ENCODE results near the gene PSG5. TPM values are rescaled to one million over a fixed set of nuclear protein-coding genes. Genes with fewer than 3 reads are reported as not detected.
"Not testable (repeated sequence)": the region's sequence is repeated elsewhere in the genome, so short reads cannot be mapped to it uniquely, and the experiment has no call there.

The PSG5 gene
- polyA plus RNA-seq, 1 donor from 2014 or later = not detected

DNA sequence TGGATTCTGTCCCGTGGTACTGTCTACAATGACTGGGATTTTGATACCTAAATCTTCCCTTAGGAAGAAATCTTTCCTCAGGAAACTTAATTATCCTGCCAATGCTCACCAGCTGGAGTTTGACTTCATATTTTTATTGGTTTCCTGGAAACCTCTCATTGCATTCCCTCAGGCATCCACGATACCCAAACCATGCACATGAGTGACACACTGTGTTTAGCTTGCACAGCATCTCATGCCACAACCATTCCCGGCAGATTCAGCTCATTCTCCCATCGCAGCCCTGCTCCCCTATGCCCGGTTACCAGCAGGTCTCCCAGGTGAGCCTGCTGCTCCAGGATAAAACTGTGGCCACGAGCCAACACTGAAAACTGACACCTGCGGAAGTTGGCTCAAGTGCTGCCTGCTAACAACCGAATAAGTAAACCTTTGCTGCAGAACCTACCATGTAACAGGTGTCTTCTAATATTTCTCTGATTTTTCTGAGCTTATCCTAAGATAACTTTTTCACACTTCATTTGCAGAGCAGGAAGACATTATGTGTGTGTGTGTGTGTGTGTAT lies 55.0 kb downstream of the PSG5 start:
- H2AFZ ChIP-seq (ENCODE audit: low read depth, low read length); H3F3A ChIP-seq (ENCODE audit: insufficient read depth, low read length, poor library complexity, severe bottlenecking); H3K27me3 ChIP-seq (ENCODE audit: insufficient read depth, low read depth, low read length); H3K79me2 ChIP-seq (replicated peaks; ENCODE audit: insufficient read depth, low read length); H3K9me2 ChIP-seq (ENCODE audit: insufficient read depth, low read length); H3K4me3 ChIP-seq (ENCODE audit: low read length); H4K20me1 ChIP-seq (ENCODE audit: insufficient read depth); H3K36me3 ChIP-seq (ENCODE audit: insufficient read depth, low read length); H3K27ac ChIP-seq (ENCODE audit: low read length); H3K9ac ChIP-seq (ENCODE audit: low read length); H3K9me3 ChIP-seq (ENCODE audit: low read length); H3K4me2 ChIP-seq (ENCODE audit: low read length): not testable (repeated sequence)

DNA sequence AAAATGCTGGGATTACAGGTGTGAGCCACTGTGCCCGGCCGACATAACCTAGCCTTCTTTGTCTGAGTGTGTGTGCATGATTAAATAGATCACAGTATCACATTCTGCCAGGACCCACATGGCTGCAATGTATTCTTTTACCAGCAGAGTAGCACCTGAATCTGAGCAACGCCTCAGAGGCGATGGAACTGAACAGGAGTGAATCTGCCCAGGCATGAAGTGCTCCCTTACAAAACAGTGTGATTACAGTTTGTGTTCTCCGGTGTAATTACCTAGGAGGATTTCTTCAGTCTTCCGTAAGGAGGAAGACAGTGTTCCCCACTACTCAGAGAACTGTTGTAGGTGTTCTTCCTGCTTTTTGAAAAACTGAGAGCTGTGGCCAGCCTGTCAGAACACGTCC lies 57.1 kb downstream of the PSG5 start:
- H2AFZ ChIP-seq (ENCODE audit: low read depth, low read length); H3K9ac ChIP-seq (ENCODE audit: low read length); H3K36me3 ChIP-seq (ENCODE audit: insufficient read depth, low read length); H3K4me2 ChIP-seq (ENCODE audit: low read length); H3K27ac ChIP-seq (ENCODE audit: low read length); H3K27me3 ChIP-seq (ENCODE audit: insufficient read depth, low read depth, low read length); H3K4me3 ChIP-seq (ENCODE audit: low read length); H3K9me2 ChIP-seq (ENCODE audit: insufficient read depth, low read length); H3K9me3 ChIP-seq (ENCODE audit: low read length); H3F3A ChIP-seq (ENCODE audit: insufficient read depth, low read length, poor library complexity, severe bottlenecking); H4K20me1 ChIP-seq (ENCODE audit: insufficient read depth); H3K79me2 ChIP-seq (replicated peaks; ENCODE audit: insufficient read depth, low read length): not testable (repeated sequence)

DNA sequence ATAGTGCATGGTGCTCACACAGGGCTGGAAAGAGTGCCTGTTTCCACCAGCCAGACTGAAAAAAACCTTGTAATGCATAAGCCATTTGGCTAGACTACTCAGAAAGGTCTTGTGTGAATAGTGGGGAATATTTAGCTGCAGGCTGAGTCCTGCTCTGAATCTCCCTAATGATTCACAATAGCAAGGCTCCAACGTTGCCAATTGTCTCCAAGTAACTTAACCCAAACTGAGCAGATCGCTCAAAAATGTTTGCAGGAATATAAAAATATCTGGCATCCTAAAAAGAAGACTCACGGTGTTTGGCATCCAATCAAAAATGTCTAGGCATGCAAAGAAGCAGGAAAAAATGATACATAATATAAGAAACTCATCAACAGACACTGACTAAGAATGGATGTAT lies 59.0 kb downstream of the PSG5 start:
- H3K9ac ChIP-seq (ENCODE audit: low read length); H3K9me3 ChIP-seq (ENCODE audit: low read length); H2AFZ ChIP-seq (ENCODE audit: low read depth, low read length); H3K79me2 ChIP-seq (replicated peaks; ENCODE audit: insufficient read depth, low read length); H3K27ac ChIP-seq (ENCODE audit: low read length); H3K9me2 ChIP-seq (ENCODE audit: insufficient read depth, low read length); H3K4me2 ChIP-seq (ENCODE audit: low read length); H3K27me3 ChIP-seq (ENCODE audit: insufficient read depth, low read depth, low read length); H3K4me3 ChIP-seq (ENCODE audit: low read length); H3F3A ChIP-seq (ENCODE audit: insufficient read depth, low read length, poor library complexity, severe bottlenecking); H3K36me3 ChIP-seq (ENCODE audit: insufficient read depth, low read length); H4K20me1 ChIP-seq (ENCODE audit: insufficient read depth): not testable (repeated sequence)

DNA sequence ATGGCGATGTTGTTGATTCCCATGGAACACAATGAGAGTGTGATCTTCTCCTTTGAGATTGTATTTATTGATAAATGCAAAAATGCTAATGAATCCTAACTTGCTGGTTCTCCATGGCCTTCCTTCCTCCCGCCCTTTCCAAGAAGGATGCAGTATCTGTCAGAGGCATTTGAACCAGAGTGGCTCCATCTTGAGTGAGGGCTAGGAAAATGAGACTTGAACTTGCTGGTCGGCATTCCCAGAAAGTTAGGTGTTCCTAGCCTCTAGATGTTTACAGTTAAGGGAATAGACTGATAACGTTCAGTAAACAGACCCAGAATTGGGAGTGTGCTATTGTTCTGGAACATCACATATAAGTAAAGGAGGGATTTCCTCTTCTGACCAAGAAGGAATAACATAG lies 59.6 kb downstream of the PSG5 start:
- Histone ChIP-seq H3K9ac (ENCODE audit: low read length) (no peak overlapping the region), H3K36me3 (ENCODE audit: insufficient read depth, low read length) (no peaks in the 10 kb centered on the region), H3K27me3 (ENCODE audit: insufficient read depth, low read depth, low read length) (no peaks in the 10 kb centered on the region), H4K20me1 (ENCODE audit: insufficient read depth) (no peaks in the 10 kb centered on the region), H2AFZ (ENCODE audit: low read depth, low read length) (no peak overlapping the region), H3K9me3 (ENCODE audit: low read length) (peaks cover 6% of the 10 kb centered on the region), H3K27ac (ENCODE audit: low read length) (no peak overlapping the region), H3K4me2 (ENCODE audit: low read length) (no peak overlapping the region), H3K79me2 (replicated peaks; ENCODE audit: insufficient read depth, low read length) (no peaks in the 10 kb centered on the region), H3K4me3 (ENCODE audit: low read length) (no peak overlapping the region), H3F3A (ENCODE audit: insufficient read depth, low read length, poor library complexity, severe bottlenecking) (no peaks in the 10 kb centered on the region), H3K9me2 (ENCODE audit: insufficient read depth, low read length) (no peaks in the 10 kb centered on the region)
- TF ChIP-seq, protein P1, sequence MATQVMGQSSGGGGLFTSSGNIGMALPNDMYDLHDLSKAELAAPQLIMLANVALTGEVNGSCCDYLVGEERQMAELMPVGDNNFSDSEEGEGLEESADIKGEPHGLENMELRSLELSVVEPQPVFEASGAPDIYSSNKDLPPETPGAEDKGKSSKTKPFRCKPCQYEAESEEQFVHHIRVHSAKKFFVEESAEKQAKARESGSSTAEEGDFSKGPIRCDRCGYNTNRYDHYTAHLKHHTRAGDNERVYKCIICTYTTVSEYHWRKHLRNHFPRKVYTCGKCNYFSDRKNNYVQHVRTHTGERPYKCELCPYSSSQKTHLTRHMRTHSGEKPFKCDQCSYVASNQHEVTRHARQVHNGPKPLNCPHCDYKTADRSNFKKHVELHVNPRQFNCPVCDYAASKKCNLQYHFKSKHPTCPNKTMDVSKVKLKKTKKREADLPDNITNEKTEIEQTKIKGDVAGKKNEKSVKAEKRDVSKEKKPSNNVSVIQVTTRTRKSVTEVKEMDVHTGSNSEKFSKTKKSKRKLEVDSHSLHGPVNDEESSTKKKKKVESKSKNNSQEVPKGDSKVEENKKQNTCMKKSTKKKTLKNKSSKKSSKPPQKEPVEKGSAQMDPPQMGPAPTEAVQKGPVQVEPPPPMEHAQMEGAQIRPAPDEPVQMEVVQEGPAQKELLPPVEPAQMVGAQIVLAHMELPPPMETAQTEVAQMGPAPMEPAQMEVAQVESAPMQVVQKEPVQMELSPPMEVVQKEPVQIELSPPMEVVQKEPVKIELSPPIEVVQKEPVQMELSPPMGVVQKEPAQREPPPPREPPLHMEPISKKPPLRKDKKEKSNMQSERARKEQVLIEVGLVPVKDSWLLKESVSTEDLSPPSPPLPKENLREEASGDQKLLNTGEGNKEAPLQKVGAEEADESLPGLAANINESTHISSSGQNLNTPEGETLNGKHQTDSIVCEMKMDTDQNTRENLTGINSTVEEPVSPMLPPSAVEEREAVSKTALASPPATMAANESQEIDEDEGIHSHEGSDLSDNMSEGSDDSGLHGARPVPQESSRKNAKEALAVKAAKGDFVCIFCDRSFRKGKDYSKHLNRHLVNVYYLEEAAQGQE (IDR thresholded peaks at IDR 0.05; ENCODE audit: borderline replicate concordance) = no peak
- no peak for TF ChIP-seq EP300 (conservative IDR thresholded peaks at IDR 0.05; ENCODE audit: poor library complexity, severe bottlenecking)
- no peak for TF ChIP-seq SMC3 (conservative IDR thresholded peaks at IDR 0.05; ENCODE audit: poor library complexity)
- no peak for TF ChIP-seq RAD21 (conservative IDR thresholded peaks at IDR 0.05)
- TF ChIP-seq EZH2 (IDR thresholded peaks at IDR 0.05; ENCODE audit: borderline replicate concordance, insufficient read depth, low read length, poor library complexity, severe bottlenecking) = no peak
- no peak for TF ChIP-seq MXI1 (conservative IDR thresholded peaks at IDR 0.05; ENCODE audit: poor library complexity, severe bottlenecking)
- TF ChIP-seq, protein P2, sequence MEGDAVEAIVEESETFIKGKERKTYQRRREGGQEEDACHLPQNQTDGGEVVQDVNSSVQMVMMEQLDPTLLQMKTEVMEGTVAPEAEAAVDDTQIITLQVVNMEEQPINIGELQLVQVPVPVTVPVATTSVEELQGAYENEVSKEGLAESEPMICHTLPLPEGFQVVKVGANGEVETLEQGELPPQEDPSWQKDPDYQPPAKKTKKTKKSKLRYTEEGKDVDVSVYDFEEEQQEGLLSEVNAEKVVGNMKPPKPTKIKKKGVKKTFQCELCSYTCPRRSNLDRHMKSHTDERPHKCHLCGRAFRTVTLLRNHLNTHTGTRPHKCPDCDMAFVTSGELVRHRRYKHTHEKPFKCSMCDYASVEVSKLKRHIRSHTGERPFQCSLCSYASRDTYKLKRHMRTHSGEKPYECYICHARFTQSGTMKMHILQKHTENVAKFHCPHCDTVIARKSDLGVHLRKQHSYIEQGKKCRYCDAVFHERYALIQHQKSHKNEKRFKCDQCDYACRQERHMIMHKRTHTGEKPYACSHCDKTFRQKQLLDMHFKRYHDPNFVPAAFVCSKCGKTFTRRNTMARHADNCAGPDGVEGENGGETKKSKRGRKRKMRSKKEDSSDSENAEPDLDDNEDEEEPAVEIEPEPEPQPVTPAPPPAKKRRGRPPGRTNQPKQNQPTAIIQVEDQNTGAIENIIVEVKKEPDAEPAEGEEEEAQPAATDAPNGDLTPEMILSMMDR (IDR thresholded peaks at IDR 0.05; ENCODE audit: poor library complexity, severe bottlenecking) = no peak
- no peak for TF ChIP-seq TAF1 (IDR thresholded peaks at IDR 0.05; ENCODE audit: low read depth)
- no peak for TF ChIP-seq POLR2AphosphoS5 (IDR thresholded peaks at IDR 0.05)
